Fibroblast of skin of right quadriceps (primary cell): Measurements from ENCODE around the gene RAP1GAP2.

Source experiments
- DNase-seq: peaks from one replicate; pipeline ENCODE4 v3.0.0-alpha.2; 2013

RAP1GAP2 gene

DNA sequence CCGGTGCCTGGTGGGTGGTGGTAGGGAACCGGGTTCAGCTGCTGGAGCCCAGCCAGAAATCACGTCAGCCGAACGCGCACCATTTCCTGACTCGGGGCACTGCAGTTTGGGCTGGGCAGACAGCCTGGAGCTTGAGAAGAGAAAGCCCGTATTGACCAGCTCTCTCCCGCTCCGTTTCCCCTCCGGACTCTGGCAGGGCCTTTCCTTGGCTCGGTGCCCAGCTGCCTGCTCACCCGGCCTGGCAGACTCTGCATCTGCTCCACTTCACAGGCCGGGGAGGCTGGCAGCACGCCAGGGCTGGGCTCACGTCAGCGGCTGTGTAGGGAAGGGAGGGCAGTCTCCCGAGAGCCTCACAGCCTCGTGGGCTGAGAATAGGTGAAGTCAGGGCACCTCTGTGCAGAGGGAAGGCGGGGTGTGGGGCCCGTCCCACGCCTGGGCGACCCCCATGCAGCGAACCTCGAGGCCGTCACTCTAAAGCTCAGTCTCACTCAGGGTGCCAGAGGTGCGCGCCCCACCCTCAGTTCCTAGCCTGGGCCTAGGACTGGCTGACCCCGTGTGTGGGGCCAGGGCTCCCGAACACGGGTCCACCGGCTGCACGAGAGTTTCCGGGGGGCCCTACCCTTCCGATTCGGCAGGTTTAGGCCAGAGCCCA lies 208.0 kb downstream of the RAP1GAP2 start:
- peak; percentile 91 for DNase-seq

DNA sequence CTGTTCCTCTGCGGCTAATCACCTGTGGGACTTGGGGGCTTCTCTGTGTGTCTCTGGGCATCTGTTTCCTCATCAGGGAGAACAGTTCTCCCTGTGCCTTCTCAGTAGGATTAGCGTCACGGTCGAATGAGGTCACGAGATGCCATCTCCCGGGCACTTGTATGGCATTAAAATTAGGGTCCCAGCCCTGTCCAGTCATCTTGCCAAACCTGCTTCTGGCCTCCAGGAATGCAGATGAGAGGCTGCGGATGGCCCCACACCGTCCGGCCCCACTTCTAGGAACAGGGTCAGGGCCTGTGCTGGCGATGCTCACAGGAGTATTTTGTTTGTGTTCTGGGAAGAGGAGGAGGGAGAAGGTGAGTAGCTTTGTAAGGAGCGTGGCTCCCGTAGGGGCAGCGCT lies 208.7 kb downstream of the RAP1GAP2 start:
- DNase-seq, result no peak

DNA sequence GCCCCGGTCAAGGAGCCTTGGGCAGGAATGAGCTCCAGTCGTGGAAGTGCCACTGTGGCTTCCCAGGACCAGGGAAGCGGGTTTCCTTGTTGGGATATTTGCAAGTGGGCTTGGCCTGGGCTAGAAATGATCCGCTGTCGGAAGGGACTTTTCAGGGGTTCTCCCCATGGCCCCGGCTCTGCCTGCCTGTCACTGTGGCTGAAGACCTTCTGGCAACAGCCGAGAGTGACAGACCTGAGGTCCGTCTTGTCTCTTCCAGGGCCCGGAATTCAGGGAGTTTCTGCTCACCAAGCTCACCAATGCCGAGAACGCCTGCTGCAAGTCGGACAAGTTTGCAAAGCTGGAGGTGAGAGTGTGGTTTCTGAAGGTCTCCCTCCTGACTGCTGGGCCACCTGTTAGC lies 209.5 kb downstream of the RAP1GAP2 start:
- DNase-seq, result no peak

DNA sequence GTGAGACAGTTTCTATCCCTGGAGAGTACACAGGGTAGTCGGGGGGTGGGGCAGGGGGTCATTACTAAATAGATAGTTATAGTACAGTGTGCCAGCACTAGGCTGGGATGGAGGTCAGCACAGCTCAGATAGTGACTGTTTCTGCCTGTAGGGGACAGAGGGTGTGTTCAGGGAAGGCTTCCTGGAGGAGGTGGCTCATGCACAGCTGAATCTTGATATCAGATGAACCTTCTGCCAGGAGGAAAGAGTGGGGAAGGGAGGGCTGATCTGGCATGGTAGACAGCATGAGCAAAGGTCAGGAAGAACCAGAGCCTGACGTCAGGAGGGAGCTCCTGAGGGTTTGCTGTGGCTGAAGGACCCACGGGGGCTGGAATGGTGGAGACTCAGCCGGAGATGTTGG lies 210.6 kb downstream of the RAP1GAP2 start:
- no peak for DNase-seq

DNA sequence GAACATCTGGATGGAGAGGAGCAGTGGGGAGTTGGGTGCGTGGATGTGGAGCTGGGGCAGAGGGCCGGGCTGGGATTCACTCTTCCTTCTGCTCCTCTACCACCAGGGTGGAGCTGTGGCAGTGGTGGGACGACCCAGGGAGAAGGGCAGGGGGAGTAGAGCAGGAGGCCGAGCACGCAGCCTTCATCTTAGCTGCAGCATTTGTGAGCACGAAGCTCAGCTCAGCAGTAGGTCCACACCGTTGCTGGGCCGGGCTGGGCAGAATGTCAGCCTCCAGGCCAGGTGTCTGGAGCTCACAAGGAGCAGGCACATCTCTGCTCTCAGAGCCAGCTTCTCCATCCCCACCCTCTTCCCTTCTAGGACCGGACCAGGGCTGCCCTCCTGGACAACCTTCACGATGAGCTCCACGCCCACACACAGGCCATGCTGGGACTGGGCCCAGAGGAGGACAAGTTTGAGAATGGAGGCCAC lies 211.4 kb downstream of the RAP1GAP2 start:
- no peak for DNase-seq

DNA sequence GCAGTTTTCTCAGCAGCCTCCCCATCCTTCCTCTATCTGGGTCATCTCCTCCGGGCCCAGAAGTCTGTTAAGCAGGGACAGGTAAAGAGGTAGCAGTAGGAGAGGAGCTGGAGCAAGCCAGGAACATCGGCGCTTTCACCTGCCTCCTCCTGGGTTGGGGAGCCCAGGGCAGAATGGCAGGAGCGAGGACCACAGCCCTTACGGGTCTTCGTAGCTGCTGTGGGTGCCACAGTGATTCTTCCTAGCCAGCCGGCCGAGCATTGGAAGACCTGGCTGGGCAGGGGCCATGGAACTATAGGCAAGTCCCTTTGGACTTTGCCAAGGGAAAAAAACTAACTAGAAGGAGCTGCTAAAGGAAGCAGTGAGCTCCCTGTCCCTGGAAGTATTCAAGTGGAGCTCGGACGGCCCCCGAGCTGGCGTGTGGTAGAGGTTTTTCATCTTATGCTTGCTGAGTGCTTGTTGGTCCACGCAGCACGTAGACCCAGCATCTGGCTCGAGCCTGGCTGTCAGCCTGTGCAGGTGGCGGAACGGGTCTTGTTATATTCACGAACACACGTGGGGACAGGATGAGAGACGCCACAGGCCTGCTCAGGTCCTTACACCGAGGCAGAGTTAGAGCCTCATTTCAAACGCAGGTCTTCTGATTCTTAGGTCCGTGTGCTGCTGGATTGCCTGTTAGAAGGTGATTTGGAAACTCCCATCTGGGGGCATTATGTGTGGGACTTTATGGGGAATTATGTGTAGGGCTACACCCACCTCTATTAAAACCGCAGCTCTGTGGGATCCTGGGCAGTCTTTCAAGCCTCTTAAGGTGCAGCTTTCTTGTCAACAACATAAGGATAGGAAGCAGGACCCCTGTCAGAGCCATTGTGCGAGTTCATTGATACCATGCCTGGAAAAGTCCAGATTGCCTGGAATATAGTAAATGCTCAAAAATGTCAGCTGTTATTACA lies 212.4 kb downstream of the RAP1GAP2 start:
- no peak for DNase-seq

DNA sequence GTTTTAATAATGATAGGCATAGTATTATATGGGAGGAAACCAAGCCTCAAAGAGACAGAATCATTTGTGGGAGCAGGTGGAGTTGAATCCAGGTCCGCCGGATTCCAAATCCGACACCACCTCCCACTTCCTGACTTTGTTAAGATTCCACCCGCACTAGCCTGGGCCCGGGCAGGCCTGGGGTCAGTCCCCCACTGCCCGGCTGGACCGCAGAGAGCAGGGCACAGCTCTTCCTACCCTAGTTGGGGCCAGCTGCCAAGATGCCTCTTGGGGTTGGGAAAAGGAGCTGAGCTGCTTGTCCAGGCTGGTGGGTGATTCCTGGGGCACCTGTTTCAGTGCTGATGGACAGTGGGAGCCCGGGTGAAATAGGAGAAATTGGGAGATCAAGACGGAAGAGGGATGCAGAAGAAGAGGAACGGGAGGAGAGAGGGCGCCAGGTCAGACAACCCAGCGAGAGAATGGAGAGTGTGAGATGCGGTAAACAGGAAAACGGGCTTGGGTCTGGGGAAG lies 213.2 kb downstream of the RAP1GAP2 start:
- DNase-seq, result no peak

DNA sequence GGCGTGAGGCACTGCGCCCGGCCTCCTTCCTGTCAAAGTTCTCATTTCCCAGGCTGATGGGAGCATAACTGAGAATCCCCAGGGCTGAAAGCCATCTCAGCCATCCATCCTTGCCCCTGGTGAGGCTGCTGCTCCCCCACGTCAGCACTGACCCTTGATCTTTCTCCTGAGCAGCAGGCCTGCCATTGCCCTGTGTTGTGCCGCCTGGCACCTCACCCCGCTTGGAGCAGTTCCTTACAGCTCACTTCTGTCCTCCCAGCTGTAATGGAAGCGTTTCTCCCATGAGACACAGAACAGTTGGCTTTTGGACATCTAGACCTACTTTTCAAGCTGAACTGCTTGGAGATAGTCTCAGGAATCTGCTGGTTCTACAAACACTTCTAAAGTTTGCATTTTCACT lies 215.7 kb downstream of the RAP1GAP2 start:
- DNase-seq, result no peak

DNA sequence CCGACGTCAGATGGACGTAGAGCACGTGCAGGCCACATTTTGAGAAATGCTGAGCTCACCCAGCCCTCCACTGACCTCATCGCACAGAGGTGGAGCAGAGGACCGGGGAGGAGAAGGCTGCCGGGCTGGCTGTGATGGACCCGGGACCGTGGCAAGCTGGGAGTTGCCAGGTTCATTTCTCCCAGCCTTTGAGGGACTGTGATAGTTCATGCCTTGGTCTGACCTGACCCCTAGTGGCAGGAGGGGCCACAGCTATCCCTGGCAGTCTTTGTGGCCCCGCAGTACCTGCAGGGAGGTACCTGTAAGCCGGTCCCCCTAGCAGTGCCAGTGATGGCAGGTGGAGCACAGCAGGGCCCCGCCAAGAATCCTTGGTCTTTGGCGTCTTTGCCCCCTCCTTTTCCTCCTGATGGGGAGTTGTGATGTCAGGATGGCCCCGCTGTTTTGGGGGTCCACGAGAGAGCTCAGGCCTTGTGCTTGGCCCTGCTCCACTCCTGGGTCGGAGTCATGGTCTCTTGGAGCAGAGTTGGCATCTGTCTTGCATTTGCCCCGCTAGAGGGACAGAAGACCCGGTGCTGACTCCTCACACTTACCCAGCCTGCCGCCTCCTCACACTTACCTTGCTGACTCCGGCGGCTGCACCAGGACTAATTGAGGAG lies 216.8 kb downstream of the RAP1GAP2 start:
- peak; percentile 35 for DNase-seq

DNA sequence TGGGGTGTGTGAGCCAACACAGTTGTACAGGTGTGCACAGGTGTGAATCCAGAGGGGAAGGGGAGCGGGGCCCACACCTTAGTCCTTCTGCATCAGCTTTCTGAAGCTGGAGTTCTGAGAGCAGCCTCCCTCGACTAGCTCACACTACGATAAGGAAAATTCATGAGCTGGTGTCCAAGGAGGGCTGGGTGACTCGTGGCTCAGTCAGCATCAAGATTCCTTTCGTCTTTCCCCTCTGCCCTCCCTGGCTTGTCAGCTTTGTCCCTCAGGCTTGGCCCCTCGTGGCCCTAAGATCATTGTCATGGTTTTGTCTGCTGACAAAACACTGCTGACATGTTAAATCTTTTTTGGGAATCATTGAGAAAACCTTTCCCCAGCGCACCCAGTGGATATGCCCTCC lies 219.7 kb downstream of the RAP1GAP2 start:
- DNase-seq, result peak; percentile 13

DNA sequence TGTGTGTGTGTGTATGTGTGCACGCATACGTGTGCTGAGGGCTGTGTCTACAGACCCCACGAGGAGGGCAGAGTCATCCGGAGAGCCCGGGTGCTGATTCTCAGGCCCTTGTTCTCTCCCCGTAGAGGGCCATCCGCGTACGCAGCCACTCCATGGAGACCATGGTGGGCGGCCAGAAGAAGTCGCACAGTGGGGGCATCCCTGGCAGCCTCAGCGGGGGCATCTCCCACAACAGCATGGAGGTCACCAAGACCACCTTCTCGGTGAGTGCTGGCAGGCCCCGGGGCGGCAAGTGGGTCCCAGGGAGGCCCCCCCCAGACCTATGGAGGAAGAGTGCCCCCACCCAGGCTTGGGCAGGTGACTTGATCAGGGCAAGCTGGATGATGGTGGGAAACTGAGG lies 221.7 kb downstream of the RAP1GAP2 start:
- no peak for DNase-seq

DNA sequence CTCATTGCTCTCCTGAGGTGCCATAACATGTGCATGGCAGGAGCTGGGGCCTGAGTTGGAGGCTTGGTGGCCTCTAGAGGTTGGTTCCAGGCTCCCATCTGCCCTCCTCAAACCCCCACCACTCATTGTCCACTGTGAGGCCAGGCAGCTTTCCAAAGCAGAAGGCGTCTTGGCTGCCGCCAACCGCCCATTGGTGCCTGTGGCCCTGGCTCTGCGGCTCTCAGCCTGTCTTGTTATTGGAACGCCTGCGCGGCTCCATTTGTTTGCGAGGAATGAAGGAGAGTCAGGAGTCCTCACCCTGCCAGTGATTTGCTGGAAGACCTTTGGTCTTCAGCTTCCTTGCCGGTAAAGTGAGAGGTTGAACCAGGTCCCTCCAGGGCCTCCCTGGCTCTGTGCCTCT lies 223.5 kb downstream of the RAP1GAP2 start:
- DNase-seq, result no peak

DNA sequence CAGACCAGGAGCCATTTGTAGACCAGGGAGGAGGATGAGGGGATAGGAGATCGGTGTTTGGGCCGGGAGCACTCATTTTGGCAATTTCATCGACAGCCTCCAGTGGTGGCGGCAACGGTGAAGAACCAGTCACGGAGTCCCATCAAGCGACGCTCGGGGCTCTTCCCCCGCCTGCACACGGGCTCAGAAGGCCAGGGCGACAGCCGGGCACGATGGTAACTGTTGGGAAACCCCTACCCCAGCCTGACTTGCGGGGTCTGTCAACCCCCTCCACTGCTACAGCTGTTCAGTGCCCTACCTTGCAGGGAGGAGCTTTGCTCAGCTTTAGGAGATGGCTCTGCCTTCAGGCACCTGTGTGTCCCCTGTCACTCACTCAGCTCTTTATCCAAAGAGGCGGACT lies 224.1 kb downstream of the RAP1GAP2 start:
- DNase-seq, result no peak

DNA sequence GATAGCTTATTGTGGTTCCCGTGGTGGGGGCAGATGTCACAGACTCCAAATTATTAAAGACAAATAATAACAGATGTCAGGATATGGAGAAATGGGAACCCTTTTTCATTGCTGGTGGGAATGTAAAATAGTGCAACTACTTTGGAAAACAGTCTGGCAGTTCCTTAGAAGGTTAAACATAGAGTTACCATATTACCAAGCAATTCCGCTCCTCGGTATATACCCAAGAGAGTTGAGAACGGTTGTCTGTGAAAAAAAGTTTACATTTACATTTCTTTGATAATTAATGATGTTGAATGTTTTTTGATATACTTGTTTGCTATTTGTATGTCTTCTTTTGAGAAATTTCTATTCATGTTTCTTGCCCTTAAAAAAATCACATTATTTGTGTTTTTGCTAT lies 226.0 kb downstream of the RAP1GAP2 start:
- no peak for DNase-seq

DNA sequence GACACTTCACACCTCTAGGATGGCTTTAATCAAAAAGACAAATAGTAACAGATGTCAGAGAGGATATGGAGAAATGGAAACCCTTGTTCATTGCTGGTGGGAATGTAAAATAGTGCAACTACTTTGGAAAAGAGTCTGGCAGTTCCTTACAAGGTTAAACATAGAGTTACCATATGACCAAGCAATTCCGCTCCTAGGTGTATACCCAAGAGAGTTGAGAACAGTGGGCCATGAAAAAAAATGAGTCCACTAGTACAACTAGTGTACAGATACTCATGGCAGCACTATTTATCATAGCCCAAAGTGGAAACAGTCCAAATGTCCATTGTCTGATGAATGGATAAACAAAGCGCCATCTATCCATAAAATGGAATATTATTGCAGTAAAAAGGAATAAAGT lies 228.1 kb downstream of the RAP1GAP2 start:
- no peak for DNase-seq

DNA sequence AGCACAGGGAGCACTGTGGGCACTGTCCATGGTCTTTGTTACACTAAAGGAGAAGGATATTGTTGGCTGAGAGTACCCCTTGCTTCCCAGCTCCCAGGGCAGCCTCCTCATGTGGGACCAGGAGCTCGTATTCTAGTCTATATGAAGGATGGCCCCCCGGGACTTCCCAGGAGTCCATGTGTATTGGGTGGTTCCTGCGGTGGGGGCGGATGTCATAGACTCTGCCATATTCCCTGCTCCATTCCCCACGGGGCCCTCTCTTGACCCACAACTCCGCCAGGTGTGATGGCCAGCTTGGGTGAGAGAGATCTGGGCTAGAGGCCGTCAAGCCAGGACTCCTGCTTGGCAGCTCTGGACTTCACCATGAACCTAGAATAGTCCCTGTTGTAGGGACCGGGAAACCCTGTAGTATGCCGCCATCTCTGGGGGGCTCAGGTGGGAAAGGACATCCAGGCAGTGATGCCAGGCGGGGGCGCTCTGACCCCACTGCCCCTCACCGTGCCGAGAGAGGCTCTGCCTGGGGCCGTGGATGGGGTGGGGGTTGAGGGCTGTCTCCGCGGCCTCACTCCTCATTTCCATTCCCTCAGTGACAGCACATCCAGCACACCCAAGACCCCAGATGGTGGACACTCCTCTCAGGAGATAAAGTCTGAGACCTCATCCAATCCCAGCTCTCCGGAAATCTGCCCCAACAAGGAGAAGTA lies 229.3 kb downstream of the RAP1GAP2 start:
- DNase-seq, result no peak

DNA sequence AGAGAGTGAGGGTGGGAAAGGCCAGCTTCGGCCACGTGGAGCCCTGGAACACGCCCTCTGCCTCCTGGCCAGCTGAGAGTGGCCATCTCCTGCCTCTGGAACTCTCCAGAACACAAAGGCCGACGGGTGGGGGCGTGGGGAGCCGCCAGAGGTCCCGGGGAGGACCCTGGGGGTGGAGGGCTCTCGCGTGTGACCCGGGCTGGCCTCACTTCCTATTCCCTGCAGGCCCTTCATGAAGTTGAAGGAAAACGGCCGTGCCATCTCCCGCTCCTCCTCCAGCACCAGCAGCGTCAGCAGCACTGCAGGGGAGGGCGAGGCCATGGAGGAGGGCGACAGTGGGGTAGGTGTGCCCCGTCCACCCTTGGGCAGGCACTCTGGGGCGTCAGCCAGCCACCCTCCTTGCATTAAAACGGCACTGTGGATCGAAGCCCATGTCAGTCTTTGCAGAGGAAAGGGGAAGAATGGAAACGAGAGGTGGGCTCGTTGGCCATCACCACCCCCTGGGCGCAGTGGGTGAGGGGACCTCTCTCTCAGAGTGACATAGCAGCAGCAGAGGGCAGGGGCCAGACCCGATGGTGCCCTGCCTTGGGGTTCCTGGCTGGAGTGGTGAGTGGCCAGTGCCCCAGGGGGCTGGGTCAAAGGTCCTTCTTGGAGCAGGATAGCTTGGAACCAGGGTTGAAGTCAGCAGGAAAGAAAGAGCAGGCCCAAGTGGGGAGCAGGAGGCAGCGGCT lies 230.1 kb downstream of the RAP1GAP2 start:
- DNase-seq, result no peak

DNA sequence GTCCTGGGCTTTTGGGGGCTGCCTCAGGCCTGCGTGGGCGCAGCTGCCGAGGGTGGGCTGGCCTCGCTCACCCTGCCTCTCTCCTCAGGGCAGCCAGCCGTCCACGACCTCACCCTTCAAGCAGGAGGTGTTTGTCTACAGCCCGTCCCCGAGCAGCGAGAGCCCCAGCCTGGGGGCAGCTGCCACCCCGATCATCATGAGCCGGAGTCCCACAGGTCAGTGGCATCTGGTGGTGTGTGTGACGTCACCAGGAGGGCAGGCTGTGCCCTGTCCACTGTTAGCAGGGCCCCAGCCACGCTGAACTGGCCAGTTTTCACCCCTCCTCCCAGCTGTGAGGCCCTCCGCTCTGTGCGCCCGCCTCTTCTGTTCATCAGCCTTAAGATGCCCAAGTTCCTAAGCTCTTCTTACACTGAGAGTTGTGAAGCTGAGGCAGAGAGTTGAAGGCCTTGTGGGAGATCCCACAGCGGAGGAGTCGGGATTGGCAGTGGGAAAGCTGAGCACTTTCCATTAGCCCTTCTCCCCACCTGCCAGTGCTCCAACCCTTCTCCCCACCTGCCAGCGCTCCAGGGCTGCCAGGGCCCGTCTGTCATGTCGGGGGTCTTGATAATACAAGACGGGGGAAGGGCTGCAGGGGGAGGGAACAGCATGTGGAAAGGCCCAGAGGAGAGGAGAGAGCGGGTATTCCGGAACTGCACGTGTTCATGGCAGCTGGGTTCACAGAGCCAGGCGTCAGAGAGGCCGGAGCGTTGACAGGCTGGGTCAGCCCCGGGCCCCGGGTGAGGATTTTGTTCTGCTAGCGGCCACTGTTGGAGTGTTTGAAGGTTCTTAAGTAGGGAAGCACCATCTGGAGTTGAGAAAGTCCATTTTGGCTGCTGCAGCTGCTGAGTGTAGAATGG lies 230.9 kb downstream of the RAP1GAP2 start:
- no peak for DNase-seq

DNA sequence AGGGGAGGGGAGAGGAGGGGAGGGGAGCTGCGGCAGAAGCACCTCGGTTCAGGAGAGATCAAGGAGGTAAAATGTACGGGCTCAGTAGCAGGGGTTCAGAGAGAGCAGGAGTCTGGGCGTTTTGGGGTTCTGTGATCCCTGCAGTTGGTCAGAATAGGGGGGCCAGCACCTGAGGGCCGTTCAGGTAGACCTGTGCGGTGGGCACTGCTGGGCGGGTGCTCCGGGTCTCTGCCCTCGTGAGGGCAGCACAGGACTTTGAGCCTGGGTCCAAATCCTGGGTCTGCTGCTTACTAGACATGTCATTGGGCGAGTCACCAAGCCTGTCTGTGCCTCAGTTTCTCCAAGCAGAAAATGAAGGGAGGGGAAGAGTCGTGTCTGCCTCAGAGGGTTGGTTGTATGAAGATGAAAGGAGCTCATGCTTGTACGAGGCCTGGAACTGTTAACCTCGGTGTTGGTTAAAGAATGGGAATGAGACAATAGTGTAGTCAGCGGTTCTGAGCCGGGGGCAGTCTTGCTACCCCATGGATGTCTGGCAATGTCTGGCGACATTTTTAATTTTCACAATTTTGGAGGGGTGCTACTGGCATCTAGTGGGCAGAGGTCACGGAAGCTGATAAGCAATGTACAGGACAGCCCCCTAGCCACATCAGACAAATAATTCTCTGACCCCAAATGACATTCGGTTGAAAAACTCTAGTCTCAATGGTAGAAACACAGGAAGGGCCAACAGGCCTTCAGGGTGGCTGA lies 231.7 kb downstream of the RAP1GAP2 start:
- DNase-seq, result no peak

DNA sequence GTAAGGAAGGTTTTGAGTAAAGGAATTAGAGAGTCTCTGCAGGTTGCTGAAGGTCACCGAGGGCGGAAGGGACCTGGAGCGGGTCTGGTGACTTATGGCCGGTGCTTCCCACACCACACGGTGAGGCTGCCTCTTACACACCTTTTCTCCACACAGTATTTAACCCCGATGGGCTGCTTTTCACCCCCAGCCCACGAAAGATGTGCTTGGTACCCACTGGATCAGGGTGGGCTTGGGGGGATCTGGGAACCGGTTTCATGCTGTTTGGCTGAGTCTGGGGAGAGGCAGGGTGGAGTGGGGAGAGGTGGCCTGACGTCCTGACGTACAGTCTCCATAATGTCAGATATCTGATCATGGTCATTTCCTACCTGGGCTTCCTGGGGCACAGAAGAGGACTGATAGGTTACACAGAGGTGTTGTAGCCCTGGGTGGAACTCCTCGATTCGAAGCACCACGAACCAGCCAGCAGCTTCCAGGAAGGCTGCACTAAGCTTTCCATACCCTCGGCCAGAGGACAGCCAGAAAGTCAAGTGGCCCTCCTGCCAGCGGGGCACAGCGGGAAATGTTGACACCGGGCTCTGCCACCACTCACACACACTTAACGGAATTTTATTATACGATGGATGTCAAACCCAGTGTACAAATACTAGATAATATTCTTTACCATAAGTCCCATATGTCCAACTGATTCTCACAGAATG lies 233.1 kb downstream of the RAP1GAP2 start:
- DNase-seq, result no peak
